ENCODE measurements around the gene CTNS.

The CTNS gene

GRCh38 chr17:3636154-3636907 lies at the start of gene CTNS, which contains the start of gene SHPK:
Gene CTNS (plus strand): TSS chr17:3636760. CDS start chr17:3640207, 3,447 bp downstream.
Gene SHPK (minus strand): TSS chr17:3636250. CDS start chr17:3636219, 31 bp downstream.
- peak; percentile 87 for DNase-seq (ENCODE audit: low read depth)

- DNase-seq (ENCODE audit: low read depth): no peak
Measured at GRCh38 chr17:3589784-3590183, 46.8 kb upstream of the CTNS start.

GRCh38 chr17:3590231-3590630 lies 46.3 kb upstream of the CTNS start:
- DNase-seq (ENCODE audit: low read depth): no peak

DNA sequence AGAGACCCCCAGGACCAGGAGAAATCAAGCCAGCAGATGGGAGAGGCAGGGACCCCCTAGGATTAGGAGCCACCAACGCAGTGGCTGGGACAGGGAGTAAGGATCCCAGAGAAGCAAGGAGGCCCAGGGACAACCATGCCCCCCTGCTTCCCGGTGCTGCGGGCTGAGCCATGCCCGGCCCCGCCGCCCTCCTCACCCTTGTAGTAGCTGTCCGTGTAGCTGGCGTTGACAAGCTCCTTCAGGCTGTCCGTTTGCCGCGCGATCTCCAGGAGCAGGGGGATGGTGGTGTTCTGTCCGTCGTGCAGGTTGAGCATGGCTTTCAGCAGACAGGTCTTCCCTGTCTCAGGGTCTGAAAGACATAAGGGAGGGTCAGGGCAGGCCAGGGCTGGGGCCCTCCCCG lies 45.8 kb upstream of the CTNS start:
- no peak for DNase-seq (ENCODE audit: low read depth)

DNA sequence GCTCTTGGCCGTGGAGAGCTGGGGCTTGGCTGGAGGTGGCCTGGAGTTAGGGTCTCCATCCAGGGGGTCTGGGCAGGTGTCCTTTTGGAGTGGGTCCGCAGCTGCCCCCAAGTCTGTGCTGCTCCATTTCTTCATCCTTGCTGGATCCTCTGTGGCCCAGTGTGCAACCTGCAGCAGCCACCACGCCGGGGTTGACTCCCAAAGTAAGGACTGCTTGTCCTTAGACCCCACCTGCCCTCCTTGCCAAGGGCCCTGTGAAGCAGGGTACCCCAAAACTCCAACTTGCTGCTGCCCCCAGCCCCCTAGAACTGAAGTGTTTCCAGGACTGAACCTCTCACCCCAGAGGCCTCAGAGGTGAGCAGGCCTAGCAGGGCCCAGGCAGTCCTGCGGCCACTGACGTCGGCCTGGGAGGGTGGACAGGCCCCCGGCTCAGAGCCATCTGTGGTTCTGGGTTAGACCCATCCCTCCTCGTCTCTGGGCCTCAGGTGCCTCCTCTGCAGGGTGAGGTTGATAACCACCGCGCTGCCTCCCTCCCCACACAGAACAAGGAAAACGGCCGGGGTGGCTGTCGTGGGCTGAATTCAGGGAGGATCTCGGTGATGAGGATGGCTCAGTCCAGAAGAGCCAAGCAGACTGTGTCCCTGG lies 44.2 kb upstream of the CTNS start:
- no peak for DNase-seq (ENCODE audit: low read depth)

- DNase-seq (ENCODE audit: low read depth): no peak
Measured at GRCh38 chr17:3593384-3593783, 43.2 kb upstream of the CTNS start.

GRCh38 chr17:3594051-3594800 lies 42.3 kb upstream of the CTNS start:
- DNase-seq (ENCODE audit: low read depth): peak; percentile 61

GRCh38 chr17:3594976-3595375 lies 41.6 kb upstream of the CTNS start:
- no peak for DNase-seq (ENCODE audit: low read depth)

DNA sequence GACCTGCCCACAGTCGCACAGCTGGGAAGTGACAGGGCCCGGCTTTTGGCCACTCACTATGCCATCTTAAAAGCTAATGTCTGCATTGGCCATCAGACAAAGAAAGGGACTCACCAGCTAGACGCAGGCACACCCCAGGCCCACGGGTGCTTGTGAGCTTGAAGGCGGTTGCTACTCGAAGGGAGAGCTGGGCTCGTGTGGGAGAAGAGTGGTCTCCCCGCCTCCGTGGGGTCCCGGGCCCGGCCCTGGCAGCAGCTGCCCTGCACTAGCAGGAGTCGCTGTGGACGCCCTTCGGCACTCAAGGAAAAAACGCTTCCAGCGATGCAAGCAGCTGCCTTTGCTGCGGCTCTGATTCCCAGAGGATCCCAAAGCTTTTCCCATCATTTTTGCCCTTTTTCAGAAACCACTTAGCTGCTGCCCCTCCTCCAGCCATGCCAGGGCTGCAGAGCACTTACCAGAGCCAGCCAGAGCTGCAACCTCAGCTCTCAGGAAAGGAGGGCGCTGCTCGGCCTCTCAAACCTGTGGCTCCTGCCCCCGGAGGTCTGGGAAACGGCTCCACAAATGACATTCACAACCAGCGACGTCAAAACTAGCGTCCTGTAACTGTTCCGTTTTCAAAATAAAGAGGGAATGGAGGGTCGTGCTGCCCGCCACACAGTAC lies 39.6 kb upstream of the CTNS start:
- DNase-seq (ENCODE audit: low read depth): no peak

DNA sequence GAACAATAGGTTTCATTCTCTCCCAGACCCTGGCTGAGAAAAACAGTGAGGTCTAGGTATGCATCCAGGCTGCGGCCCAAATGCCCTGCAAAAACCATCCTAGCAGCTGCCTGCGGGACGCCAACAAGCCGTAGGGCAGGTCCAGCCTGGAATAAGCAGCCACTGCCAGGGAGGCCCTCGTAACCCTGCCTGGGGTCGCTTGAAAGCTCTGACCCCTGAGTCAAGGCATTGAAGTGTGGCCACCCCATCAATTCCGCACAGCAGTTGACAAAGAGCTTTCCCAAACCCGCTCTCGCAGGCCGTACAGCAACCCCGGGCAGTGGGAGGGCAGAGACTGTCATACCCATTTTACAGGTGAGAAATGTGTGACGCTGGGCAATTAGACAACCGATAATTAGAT lies 38.5 kb upstream of the CTNS start:
- DNase-seq (ENCODE audit: low read depth): no peak

DNA sequence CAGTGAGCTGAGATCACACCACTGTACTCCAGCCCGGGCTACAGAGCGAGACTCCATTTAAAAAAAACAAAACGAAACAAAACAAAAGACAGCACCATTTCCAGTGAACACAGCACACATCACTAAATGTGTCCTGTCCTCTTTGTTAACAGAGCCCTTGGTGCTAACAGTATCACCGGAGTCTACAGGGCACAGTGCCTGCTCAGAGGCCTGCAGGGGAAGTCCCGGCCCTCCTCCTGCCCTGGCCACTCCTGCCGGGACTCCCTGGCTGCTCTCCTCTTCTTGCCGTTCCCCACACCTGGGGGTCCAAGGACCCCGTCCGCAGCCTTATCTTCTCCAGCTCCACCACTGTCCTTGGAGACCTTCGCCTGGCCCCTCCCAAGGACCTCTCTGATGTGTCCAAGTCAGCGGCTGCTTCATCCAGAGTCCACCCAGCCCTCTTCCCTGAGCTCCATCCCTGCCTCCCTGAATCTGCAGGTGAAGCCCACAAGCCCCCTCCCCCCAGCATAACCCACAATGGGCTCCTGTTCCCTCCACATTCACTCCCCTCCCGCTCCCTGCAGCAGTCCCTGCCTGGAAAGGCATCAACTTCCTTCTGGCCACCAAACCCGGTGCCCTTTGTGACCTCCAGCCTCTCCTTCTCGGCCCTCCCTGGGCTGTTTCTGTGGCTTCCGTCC lies 35.9 kb upstream of the CTNS start:
- no peak for DNase-seq (ENCODE audit: low read depth)

GRCh38 chr17:3602499-3602898 lies 34.1 kb upstream of the CTNS start:
- no peak for DNase-seq (ENCODE audit: low read depth)

DNA sequence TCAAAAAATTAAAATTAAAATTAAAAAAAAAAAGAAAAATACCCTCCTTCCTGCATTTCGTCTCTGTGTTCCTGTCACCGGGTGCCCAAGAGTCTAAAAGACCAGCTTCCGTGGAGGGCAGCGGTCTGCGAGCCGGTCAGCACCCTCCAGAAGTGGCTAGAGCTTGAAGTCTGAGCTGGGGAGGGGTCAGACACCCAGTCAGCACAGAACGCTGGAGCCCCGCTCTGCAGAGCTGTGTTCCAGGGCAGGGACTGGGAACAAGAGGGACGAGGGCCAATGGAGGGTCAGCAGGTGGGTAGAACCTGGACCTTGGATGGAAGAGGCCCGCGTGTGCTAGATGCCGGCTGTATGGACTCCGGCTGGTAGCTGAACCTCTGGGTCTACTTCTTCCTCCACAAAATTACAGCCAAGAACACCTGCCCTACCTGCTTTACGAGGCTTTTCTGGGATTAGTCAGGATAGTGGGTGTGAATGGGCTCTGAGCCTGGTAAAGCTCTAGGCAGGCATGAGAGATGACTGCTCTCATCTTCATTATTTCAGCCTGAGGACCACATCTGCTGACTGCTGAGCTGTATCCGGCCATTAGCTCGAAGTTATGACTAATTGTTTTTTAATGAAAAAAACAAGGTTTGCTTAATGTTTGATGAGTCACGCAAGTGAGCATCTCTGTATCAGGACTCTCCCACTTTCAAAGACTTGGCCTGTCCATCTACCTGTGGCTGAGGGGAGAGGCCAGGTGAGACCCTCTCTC lies 33.3 kb upstream of the CTNS start:
- DNase-seq (ENCODE audit: low read depth): peak; percentile 64

GRCh38 chr17:3603870-3604259 lies 32.7 kb upstream of the CTNS start:
- no peak for DNase-seq (ENCODE audit: low read depth)

- DNase-seq (ENCODE audit: low read depth): no peak
Measured at GRCh38 chr17:3609689-3610088, 26.9 kb upstream of the CTNS start.

- DNase-seq (ENCODE audit: low read depth): no peak
Measured at GRCh38 chr17:3610523-3610922, 26.0 kb upstream of the CTNS start.

- DNase-seq (ENCODE audit: low read depth): no peak
Measured at GRCh38 chr17:3613124-3613523, 23.4 kb upstream of the CTNS start.

- no peak for DNase-seq (ENCODE audit: low read depth)
Measured at GRCh38 chr17:3615160-3615870, 21.2 kb upstream of the CTNS start.

GRCh38 chr17:3621146-3621720 lies 15.3 kb upstream of the CTNS start:
- no peak for DNase-seq (ENCODE audit: low read depth)

GRCh38 chr17:3622977-3623594 lies 13.5 kb upstream of the CTNS start:
- no peak for DNase-seq (ENCODE audit: low read depth)

All from GM04504 (cell line).